ENCODE data around the gene KRT8.

DNA sequence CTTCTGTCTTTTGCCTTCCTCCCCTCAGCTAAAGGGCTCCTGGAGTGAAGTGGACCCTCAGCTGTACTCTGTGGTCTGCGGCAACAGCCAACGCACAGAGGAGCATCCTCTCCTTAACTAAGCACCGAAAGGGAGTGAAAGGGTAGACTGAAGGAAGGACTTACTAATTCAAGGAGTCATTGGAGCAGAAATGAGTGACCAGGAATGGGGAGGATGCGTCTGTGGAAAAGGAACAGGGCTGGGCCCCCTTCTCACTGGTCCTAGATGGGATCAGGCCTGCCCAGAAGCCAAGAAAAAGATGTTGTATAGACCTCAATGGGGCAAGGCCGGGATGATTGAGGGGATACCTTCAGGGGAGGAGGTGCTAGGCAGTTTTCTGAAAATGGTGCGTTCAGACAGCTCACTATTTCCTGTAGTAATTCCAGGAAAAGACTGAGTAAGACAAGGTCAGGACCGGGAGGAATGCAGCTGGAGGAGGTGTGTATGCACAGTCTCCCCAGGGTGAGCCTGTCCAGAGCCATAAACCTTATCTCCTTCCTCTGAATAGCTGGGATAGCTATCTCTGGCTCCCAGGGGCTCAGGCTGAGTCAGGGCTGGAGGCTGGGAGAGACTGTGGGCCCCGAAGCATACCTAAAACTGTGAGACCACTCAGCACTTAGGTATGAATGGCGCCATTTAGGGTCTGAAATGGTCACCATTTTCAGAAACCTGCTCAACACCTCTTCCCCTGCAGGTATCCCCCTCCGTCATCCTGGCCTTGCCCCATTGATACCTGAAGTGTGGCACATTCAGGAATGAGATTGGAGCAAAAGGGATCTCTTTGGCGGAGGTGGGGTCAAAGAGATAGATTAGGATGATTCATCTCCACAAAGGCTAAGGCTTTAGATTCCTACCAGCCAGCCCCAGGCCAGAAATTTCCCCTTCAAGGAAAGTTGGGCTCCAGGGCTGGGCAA is 20.2 kb upstream of the KRT8 start:
- TF ChIP-seq, protein P1, sequence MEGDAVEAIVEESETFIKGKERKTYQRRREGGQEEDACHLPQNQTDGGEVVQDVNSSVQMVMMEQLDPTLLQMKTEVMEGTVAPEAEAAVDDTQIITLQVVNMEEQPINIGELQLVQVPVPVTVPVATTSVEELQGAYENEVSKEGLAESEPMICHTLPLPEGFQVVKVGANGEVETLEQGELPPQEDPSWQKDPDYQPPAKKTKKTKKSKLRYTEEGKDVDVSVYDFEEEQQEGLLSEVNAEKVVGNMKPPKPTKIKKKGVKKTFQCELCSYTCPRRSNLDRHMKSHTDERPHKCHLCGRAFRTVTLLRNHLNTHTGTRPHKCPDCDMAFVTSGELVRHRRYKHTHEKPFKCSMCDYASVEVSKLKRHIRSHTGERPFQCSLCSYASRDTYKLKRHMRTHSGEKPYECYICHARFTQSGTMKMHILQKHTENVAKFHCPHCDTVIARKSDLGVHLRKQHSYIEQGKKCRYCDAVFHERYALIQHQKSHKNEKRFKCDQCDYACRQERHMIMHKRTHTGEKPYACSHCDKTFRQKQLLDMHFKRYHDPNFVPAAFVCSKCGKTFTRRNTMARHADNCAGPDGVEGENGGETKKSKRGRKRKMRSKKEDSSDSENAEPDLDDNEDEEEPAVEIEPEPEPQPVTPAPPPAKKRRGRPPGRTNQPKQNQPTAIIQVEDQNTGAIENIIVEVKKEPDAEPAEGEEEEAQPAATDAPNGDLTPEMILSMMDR (IDR thresholded peaks at IDR 0.05): no peak
- no peak for TF ChIP-seq POLR2A (IDR thresholded peaks at IDR 0.05)

Data from lower leg skin (tissue), 3 donors.